Activated naive CD8-positive, alpha-beta T cell treated with anti-CD3 and anti-CD28 coated beads, Interleukin-2, amount 50 U/mL, for 16 hours (primary cell): ENCODE data around the gene TFR2.

Experiments used
- DNase-seq: peaks from one replicate; pipeline ENCODE4 v3.0.0-alpha.2; 2020; ENCODE audit warnings: low read depth, low spot score

TFR2 gene

DNA sequence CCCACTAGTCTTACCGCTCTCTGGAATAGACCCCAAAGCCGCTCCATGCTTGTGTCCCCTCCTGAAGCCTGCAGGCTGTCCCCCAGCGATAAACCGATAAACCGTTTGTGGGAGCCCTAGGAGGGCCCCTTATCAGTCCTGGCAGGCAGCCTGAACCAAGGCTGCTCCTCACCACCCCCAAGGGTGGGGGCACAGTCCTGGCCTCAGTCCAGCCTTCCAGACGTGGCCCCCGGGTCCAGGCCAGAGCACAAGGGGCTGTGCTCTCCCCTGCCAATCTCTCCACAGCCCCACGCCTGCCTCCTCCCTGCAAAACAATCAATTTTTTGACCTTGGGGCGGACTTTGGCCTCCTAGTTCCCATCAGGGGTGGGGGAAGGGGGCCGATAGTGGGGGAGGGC, at the start of gene TFR2:
TFR2 (minus strand) TSS at position 90 of the 397 bp plus-strand sequence; CDS start at position 47, 43 bp downstream.
- no peak for DNase-seq

DNA sequence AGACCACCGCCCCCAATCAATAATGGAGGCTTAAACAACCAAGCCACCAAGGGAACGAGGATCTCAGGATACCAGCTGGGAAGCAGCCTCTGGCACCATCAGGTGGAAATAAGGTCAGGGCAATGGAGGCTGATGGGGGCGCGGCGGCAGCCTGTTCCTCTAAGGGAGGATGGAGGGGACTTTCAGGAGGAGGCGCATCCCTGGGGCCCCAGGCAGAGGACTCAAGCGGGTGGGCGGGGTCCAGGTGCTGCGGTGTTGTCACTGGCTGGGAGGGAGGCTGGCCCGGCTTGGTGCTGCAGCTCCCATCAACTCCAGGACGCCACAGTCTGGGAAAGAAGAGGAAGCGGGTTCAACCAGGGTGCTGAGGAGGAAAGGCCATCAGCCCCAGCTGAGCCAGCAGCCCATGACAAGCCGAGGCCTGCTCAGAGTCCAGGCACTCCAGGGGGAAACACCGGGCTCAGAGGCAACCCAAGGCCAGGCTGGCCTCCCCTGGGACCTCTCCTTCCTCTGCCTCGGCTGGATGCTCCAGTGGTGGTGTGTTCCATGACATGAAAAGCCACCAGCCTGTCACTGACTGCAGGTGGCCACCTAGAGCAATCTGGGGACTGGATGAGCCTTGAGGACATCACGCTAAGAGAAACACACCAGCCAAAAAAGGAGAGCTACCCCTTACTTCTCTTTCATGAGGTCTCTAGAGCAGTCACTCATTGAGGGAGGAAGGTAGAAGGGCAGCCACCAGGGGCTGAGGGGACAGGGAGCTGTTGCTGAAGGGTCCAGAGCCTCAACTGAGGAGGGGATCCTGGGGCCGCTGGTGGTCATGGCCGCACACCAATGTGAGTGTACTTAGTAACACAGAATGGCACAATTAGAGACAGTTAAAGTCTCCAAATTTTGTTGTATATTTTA, 48.1 kb upstream of the TFR2 start:
- DNase-seq, result no peak

DNA sequence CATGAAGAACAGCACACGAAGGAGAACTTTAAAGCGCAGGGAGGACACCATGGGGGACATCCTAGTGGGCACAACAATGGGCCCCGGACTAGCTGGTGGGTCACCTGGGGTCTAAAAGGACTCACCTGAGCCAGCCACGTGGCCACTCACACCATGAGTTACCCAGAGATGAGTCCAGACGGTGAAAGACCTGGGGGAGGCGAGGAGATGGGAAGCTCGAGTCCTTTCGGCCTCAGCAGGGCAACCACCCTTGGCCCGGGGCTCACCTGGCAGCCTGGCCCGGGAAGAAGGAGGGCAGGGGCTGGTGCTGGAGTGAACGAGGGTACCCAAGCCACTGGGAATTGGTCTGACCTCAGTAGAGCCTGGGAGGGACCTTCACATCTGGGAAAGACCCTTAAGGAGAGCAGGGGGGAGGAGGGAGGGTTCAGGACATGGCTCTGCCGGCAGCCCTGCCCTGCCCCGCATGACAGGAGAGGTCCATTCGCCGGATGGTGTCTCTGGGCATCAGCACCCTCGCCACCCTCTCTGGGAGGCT, 47.0 kb upstream of the TFR2 start:
- no peak for DNase-seq

DNA sequence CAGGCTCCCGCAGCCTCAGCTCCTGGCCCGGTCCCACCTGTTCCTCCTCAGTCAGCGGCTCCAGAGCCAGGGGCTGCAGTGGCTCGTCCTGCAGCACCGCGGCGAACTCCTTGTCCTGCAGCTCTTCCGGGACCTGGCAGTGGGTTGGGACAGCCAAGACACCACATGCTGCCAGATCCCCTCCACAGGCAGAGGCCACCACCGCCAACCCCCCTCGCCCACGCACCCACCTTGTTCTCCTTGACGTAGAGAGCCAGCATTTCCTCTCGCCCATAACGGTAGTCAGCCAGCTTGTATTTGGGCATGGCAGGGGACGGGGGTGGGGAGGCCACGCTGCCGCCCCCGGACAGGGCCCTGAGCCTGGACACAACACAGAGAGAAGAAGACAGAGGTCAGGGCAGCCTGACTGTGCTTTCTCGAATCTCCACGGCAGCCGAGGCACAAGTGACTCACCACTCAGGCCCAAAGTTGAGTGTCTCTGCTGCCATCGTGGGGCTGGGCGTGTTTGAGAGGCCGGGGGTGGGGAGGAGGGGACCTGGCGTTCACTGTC, 46.5 kb upstream of the TFR2 start:
- no peak for DNase-seq

DNA sequence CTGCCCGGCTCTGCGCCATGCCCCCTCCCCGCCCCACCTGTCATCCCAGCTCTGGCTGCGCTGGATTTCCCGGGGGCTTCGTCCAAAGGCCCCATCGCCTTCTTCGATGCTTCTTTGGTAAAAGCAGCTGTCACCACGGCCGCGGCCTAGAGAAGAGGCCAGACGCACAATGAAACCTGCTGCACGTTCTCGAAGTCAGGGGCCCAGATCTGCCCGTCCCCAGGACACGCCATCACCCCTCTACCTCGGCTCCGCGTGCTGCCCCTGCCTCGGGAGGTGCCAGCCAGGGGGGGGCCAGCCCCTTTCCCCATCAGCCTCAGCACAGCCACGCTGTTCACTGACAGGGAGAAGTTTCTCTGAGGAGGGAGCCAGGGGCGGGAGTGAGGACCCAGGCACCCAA, 45.9 kb upstream of the TFR2 start:
- DNase-seq, result no peak

DNA sequence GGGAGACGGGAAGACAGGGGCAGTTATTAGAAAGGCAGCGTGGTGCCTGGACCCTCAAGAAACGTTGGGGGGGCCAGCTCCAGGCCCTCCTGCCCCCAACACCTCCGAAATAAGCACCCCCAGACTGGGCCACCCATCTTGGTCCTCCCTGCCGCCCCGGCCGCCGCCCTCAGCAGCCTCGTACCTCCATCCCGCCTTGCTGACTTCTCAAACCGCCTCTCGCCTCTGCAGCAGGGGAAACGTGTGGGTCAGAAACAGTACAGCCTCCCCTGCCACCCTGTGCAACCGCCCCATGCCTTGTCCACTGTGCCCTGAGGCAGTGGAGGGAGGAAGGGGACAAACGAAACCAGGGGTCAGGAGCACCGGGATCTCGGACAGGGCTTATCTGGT, 45.5 kb upstream of the TFR2 start:
- DNase-seq, result no peak

DNA sequence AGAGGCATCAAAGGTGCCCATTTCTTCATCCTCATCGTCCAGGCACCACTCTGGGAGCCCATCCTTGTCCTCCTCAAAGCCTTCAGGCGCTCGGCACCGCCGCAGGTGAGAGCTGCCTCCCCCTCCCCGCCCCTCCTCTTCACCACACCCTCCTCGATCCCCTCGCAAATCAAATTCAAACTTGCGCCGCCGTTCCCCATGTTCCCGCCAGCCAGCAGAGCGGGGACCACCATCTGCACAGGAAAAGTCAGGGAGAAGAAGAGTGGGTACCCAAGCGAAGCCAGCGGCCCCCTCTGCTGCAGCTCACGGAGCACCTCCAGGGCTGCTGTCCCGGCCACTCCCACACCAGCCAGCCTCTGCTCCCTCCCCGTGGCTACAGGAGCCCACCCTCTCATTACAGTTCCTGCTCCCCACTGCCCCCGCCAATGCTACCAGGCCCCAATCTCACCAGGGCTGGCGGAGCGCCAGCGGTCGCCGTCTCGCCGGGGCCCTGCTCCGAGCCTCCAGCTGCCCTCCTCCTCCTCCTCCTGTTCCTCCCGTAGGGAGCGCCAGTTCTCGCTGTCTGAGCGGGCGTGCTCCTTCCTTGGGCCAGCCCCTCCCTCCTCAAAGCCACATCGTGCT, 45.0 kb upstream of the TFR2 start:
- DNase-seq, result no peak

DNA sequence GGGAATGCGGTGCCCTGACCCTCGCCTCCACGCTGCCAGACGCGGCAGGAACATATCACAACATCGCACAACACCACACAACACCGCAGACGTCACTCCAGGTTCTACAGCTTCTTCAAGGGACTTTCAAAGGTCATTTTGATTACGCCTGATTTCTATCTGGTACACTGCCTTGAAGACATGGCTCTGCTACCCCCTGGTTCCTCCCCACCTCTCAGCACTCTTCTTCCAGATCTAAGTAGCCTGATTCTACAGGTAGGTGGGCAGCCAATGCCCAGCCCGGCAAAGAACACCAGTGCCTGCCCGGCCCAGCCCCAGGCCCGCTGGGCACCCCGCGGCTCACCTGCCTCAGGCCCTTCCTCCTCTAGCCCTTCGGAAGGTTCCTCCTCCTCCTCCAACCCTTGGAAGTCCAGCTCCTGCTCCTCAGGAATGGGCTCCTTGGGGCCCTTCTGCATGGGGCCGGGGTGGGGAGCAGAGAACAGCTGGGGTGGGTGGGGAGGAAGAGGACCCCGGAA, 44.3 kb upstream of the TFR2 start:
- DNase-seq, result no peak

DNA sequence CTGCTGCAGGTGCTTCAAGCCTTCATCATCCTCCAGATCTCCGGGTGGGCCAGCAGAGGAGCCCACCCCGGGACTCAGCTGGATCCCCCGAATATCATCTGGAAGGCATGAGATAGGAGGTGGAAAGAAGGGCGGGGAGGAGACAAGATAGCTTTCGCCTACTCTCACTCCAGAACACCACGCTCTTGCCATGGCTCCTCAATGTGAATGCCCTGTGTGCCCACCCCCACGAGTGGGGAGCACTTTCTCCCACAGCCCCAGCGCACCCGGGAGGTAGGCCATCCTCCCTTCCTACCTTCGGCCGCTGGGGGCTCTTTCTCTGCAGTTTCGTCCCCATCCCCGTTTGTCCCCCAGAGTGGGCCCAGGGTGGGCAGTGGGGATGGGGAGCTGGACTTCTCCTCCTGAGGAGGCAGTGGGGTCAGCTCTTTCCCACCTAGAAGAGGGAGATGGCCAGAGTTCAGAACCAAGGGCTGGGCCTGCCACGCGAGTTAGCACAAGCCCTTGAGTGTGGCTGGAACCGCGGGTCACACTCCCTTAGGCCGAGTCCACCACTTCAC, 43.8 kb upstream of the TFR2 start:
- no peak for DNase-seq

DNA sequence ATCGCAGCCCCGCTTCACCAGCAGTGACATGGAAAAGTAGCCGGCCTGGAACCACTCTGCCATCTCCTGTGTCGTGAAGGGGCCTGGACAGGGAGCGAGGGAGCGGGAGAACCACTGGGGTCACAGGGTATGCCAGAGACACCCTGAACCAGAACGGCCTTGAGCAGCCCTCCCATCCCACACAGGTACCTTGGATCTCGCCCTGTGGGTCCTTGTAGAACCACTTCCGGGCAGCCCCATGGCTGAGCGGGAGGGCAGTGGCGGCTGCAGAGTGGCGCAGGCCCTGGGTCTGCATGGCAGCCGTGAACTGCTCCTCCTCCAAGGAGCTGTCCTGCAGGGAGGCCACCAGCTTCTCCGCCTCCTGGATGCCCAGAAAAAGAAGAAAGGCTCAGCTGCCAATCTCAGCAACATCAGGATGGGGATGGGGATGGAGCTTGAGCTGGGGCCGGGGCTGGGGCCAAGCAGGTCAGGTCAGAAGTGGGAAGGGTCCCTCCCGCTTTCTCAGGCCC, 43.2 kb upstream of the TFR2 start:
- no peak for DNase-seq

DNA sequence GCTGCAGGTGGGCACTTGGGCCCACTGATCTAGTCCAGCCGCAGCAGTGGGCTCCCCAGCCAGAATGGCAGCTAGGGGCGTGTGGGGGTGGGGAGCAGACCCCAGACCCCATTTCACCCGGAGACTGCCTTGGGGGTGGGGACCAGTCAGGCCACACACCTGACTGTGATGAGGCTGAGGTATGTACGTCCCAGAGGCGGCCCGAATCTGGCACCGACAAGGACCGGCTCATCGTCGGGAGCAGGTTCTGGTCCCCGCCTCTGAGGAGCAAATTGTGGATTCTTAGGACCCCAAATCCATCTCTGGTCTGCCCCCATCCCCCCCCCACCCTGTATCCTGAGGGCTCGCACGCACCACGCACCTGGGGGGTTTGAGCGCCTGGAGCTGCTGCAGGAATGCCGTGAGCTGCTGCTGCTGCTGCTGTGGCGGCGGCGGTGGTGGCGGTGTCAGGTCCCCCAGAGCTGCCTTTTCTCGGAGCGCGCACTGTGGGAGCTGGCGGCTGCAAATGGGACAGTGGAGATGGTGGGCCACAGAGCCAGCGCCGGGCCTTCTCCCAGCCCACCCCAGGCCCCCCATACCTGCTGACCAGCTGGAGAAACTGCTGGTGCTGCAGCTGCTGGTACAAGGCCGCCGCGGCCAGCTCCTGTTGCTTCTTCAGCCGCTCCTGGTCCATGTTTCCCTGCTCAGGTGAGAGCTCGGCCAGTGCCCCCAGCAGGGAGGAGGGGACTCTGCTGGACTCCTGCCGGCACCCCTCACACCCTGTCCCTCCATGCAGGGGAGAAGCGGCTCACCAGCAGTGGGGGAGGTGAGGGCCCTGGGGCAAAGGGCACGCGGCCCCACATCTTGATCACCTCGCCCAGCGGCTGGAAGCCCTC, 42.5 kb upstream of the TFR2 start:
- DNase-seq, result no peak

DNA sequence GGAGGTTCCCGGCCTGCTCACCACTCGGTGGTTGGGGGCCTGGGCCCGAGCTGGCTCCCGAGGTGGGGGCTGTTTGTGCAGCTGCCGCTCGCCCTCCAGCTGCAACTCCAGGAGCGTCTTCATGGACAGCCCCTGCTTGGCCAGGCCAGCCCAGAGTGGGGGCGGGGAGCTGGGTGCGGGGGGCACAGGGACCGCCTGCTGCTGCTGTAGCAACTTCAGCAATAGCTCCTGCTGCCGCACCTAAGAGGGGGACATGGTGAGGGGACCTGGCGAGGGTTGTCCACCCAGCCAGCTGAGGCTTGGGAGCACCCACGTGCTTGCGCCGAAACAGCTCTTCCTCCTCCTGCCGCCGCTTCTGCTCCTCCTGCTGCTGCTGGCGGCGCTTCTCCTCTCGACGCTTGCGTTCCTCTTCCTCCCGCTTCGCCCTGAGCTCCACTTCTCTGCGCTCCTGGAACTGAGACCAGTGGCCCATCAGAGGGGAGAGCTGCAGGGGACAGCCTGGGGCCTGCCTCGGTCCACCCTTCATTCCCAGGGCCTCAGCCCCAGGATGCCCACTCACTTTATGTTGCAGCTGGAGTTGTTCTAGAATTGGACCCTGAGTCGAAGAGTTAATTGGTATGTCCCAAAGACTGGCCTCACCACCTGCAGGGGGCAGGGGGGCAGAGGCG, 41.8 kb upstream of the TFR2 start:
- no peak for DNase-seq

DNA sequence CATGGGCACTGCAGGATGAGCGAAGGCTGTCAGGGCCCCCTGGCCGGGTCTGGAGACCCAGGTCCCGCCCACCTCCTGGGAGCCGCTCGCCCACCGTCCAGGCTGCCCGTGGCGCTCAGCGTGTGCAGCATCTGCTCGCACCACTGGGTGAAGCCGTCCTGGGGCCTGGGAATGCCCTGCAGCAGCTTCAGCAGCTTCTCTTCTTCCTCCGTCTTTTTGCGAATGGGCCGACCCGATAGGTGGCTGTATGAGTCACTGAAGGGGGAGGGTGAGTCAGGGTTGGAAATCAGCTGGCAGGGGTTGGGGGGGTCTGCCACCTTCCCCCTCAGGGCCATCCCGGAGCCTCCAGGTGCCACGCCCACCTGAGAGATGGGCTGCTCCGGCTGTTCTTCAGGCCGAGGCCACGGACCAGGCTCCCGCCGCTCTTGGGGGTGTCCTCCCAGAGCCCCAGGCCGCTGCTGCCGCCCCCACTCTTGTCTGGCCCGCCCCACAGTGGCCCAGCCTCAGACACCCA, 40.9 kb upstream of the TFR2 start:
- DNase-seq, result no peak

DNA sequence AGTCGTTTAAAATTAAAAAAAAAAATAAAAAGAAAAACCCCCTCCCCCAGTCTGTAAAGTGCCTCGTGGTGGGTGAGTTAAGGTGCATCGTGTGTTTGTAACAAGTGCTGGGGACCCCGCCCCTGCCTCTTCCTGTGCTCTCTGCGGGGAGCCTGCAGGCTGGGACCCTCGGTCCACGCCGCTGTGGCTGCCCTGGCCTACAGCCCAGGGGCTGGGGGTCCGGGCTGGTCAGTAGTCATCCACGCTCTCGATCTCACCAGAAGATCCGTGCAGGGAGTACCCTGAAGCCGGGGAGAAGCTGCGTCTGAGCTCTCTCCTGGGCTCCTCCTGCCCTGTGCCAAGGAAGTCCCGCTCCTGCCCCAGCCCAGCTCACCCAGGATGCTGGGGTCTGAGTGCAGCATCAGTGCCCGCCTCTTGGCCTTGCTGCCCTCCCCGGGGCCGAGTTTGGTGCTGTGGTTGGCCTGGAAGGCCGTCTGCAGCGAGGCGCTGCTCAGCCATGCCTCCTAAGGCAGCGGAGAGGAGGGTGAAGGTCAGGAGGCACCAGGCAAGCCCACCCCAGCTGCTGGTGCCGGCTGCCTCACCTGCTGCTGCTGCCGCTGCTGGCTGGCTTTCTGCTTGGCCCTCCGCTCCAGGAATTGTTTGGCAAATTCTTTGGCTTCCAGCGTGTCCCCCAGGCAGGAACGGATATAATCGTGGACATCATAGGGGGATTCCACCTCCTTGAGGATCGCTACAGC, 40.3 kb upstream of the TFR2 start:
- no peak for DNase-seq

DNA sequence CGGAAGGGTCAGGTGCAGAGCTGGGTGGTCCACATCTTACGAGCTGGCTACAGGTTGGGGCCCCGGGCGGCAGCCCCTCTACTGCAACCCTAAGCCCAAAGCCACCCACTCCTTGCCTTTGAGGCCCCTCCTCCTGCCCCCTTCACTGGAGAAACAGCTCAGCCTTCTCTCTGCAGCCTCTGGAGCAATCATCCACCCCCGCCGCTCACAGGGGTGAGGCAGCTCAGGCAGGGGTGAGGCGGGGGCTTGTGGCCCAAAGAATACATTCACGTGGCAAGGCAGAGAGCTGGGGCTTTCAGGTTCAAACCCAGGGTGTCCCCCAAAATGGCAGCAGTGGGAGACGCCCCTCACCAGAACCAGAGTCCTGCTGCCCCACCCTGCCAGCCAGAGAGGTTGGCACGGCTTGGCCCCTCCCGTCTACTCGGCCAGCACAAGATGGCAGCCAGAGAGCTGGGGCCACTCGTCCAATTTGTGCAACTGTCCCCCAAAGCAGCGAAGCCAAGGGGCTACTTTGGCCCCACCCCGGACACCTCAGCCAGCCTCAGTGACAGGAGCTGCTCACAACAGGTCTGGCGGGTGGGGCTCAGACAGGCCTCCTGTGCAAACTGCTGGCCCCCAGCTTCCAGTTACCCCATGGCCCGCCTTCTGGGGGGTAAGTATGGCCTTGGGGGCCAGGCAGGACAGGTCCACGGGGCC, 39.4 kb upstream of the TFR2 start:
- DNase-seq, result no peak

DNA sequence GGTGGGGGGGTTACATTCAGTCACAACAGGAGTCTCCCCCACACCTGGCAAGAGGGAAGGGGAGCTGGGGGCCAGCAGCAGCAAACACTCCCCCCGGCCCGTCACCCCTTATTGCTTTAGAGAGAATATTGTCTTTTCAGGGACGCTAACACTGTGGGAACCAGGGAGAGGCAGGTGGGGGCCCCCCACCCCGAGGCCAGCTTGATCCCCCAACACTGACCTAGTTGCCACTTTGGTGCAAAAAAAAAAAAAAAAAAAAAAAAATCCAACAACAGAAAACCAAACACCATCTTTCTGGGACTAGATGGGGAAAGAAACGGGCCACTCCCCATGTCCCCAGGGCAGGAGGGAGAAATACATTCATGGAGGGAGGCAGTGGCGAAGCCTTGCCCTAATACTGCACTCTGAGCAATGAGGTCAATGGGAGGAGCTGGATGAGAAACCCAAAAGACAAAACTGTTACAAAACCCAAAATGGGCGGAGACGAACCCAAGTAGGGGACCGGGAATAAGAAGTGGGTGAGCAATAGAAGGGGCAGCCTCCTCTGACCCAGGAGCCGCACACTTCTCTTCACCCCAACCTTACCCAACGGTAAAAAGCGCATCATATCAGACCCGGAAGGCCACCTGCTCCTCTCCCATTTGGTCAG, 38.7 kb upstream of the TFR2 start:
- no peak for DNase-seq

DNA sequence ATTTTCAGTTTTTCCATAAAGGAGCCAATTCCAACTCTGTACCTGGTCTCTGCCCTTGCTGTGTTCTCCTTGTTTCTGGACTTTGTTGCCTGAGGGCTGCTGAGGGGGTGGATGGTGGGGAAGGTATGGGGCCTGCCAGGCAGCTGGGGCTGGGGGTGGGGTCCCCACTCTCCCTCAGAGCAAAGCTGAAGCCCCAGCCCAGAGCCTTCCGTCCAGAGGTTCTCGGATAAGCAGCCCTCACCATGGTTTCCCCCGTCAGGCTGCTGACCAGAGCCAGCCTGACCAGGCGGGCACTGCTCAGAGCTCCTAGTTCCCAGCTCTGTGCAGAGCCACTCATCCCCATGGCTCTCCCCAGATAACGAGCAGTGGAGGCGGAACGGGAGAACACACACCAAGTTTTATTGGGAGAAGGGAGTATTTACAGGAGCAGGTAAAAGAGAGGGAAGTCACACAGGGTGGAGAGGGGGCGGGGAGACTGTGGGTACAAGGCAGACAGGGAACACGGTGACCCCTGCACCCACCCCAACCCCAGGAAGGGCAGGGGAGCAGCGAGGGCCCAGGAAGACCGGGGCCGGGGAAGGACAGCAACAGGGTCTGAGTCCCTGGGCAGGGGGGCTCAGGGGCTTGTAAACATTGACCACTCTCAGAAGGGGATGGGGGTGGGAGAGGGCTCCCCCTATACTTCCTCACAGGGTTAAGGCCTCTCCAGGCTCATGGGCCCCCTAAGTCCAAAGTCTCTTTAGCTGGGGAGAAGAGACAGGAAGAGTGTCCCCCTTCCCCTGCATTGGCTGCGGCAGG, 38.0 kb upstream of the TFR2 start:
- no peak for DNase-seq
